AG09309 (cell line): ENCODE measurements around the gene LRP6.
A peak's percentile ranks its signal among the peaks of the same experiment; 100 is the strongest.

Experiments used
- DNase-seq: peaks from one replicate; pipeline ENCODE4 v3.0.0-alpha.2; 2010; ENCODE audit warnings: low read depth
- H3K4me3 ChIP-seq: 2 replicates; pipeline ENCODE4 v1.5.1; 2011; ENCODE audit warnings: mild to moderate bottlenecking, low read depth, low read length, moderate library complexity; ENCODE audit not compliant: control insufficient read depth
- TF ChIP-seq, protein P1 (sequence below): IDR thresholded peaks from 2 replicates; pipeline ENCODE4 v1.5.1; 2011; ENCODE audit warnings: mild to moderate bottlenecking, low read depth, low read length, inconsistent platforms; ENCODE audit not compliant: insufficient read depth, control insufficient read depth; ENCODE audit errors: missing control alignments

LRP6 gene

DNA sequence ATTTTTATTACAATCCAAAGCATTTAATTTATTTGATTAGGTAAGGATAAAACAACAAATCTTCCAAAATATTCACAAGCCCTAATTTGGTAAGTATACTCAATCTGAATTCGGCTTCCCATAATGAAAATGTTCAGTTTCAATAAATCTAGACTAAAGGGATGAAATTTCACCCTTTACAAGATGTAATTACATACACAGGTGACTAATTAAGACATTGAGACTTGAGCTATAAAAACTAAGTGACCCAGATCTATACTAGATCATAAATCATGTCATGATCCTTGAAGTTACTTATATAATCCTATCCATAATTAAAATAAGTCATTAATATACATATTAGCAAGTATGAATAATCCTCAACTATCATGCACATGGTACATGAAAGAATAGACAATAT is 36.6 kb downstream of the LRP6 start:
- no peak for DNase-seq
- H3K4me3 ChIP-seq = no peak overlapping the region
- TF ChIP-seq, protein P1, sequence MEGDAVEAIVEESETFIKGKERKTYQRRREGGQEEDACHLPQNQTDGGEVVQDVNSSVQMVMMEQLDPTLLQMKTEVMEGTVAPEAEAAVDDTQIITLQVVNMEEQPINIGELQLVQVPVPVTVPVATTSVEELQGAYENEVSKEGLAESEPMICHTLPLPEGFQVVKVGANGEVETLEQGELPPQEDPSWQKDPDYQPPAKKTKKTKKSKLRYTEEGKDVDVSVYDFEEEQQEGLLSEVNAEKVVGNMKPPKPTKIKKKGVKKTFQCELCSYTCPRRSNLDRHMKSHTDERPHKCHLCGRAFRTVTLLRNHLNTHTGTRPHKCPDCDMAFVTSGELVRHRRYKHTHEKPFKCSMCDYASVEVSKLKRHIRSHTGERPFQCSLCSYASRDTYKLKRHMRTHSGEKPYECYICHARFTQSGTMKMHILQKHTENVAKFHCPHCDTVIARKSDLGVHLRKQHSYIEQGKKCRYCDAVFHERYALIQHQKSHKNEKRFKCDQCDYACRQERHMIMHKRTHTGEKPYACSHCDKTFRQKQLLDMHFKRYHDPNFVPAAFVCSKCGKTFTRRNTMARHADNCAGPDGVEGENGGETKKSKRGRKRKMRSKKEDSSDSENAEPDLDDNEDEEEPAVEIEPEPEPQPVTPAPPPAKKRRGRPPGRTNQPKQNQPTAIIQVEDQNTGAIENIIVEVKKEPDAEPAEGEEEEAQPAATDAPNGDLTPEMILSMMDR = no peak

DNA sequence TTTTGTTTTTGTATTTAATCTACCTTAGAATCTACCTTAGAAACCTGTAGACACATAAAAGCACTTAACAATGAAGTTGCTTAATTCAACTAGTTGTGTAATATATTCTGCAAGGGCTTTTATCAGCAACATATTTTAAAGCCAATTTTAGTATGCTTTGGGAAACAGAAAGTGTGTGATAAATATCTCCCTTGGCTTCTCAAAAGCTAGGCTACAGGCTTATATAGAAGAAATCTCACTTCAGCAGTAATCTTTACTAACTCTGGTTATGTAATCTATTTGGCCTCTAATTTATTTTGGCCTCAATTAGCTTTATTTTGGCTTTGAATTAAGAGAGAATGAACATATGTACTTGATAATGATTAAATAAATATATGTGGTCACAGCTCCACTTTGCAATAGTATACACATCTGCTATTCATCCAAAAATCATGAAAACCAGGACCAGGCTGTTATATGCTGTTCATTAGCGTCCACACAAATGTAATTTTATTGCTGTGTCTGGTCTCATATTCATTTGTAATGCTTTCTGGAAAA is 37.2 kb downstream of the LRP6 start:
- no peak for DNase-seq
- TF ChIP-seq, protein P1 = no peak
- H3K4me3 ChIP-seq = no peak overlapping the region

DNA sequence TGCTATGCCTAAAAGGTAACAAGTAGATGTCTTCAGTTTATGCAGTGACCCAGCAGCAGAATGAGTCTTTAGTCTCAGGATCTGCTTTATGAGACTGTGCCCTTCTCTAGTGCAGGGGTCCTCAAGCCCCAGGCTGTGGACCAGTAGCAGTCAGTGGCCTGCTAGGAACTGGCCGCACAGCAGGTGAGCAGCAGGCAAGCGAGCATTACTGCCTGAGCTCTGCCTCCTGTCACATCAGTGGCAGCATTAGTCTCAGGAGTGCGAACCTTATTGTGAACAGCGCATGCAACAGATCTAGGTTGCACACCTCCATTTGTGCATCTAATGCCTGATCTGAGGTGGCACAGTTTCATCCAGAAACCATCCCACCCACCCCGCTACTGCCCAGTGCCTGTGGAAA is 38.4 kb downstream of the LRP6 start:
- H3K4me3 ChIP-seq = no peak overlapping the region
- DNase-seq = no peak
- TF ChIP-seq, protein P1 = no peak

DNA sequence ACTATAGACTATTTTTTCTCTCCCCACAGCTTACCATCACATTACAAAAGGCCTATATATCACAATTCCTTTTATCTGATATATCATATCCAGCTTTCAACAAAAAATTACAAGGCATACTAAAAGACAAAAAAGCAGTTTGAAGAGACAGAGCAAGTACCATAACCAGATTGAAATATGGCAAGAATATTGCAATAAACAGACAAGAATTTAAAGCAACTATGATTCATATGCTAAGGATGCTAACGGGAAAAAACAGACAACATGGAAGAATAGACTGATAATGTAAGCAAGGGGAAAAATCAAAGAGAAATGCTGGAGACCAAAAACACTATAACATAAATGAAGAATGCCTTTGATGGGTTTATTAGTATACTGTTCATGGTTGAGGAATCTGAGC is 40.7 kb downstream of the LRP6 start:
- TF ChIP-seq, protein P1 = no peak
- no peak overlapping the region for H3K4me3 ChIP-seq
- DNase-seq = no peak

DNA sequence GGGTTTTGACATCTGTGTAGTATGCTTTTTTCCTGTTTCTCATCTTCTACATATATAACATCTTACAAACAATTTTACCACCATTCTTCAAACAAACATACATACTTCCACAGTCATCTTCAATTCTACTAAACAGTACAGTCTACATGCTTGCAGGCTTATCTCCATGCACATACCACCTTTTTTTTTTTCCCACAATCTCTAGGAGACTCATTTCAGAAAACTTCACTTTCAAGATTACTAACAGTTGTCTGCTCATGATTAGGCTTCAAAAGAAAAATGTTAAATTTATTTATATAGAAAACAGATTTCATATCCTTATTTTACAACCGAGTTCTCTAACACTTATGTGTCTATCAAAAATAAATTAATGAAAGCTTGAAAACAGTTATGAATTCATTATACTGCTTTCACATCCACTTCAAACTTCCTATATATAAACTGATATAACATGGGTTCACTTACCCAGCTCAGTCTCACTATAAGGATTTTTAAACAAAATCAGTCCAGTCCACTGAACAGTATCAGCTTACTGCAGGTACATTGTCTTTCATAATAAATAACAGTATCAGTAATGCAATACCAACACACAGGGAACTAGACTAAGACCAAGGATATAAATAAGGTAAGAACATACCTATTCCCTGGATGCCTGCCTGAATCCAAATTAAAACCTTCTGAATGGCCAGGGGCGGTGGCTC is 42.5 kb downstream of the LRP6 start:
- peak; percentile 16 for DNase-seq
- TF ChIP-seq, protein P1 = no peak
- H3K4me3 ChIP-seq = no peak overlapping the region

DNA sequence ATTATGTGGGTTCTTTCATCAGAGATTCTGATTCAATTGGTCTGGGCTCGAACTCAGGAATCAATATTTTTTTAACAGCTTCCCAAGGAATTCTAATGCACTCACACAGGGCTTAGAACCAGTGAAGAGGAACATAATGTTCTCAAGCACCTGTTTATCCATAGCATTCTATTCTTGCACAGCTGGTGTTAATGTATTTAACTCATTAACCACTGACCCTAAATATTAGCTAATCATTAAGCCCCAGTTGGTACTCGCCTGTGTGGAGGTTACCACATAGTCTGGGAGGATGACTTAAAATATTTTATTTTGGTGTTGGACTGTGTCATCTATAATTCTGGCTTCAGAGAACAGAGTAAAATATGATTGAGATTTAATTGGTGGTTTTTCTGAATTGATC is 45.3 kb downstream of the LRP6 start:
- DNase-seq = no peak
- TF ChIP-seq, protein P1 = no peak

More for the DNA sequence above, 45.3 kb downstream of the LRP6 start:
- no peak overlapping the region for H3K4me3 ChIP-seq
